OCI-LY7 (cell line): ENCODE data around the gene BUD13.

Source experiments
- CTCF ChIP-seq: fragments of 200-600 bp; sonication (generic); conservative IDR thresholded peaks from 2 replicates; pipeline ENCODE4 v1.5.1; 2014; ENCODE audit warnings: mild to moderate bottlenecking, antibody characterized with exemption, low read length, moderate library complexity, mixed read lengths
- EZH2phosphoT487 ChIP-seq: fragments of 200-600 bp; sonication (generic); IDR thresholded peaks from 2 replicates; pipeline ENCODE4 v1.6.1; 2018; ENCODE audit warnings: low read depth, borderline replicate concordance, mild to moderate bottlenecking, mixed run types, antibody characterized with exemption, low read length, moderate library complexity, mixed read lengths

- no peak for TF ChIP-seq CTCF
- no peak for TF ChIP-seq EZH2phosphoT487
These were observed 13.5 kb upstream of the BUD13 start for GRCh38 chr11:116786326-116786725.
